ENCODE results near the gene MSX1. TPM values are rescaled to one million over a fixed set of nuclear protein-coding genes. Genes with fewer than 3 reads are reported as not detected.

MSX1 gene
- total and polyA plus RNA-seq, 2 of the 8 experiments (the other 6 are each of a cell fraction or from before 2014, with no cell fraction given), result 0.47 TPM; not detected in 1

DNA sequence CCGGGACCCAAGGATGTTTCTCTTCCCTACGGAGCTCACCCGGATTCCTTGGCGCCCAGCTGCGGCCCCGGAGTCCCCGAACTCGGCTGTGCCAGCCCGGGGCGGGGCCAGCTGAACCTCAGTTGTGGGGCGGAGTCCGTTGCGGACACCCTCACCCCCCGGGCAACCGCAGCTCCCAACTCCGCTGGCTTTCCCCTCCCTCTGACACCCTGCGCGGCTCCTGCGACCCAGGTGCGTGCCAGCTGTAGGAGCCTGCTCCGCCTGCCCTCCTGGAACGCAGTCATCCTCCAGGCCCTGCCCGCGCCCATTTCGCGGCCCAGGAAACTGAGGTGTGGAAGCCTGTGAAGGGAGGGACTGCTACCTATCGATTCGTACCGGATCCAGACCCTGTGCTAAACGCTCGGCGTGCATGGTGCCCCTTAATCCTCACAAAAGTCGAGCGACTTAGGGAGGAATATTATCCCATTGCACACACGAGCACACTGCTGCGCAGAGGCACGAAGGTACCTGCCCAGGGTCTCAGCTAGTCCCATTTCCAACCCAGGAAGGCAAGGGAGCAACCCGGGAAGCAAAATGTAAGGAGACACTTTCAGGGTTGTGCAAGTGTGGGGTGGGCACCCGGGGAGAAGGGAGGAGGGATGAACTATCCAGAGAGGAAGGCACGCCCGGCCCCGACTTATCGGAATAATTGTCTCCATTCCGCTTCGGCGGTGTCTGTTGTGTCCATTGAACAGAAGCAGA lies 12.3 kb downstream of the MSX1 start:
- H3K36me3 ChIP-seq (ENCODE audit: control insufficient read depth in 2 of 4, insufficient read depth in 4 of 4, low read length in 3 of 4), result no peaks in the 10 kb centered on the region; a peak in 1 of 8 replicates
- H3K23me2 ChIP-seq (ENCODE audit: low read depth, low read length), result peaks cover 4% of the 10 kb centered on the region; the same call in 1 of the 2 replicates
- ChIA-PET POLR2A (ENCODE audit: partially characterized antibody) (interaction anchor here (0.8 to 1.9 kb wide), 3 partner anchors 7 to 14 kb away, joined by 3 to 8 read pairs (median 3); no protein-coding TSS in a partner anchor), CTCF (ENCODE audit: partially characterized antibody) (interaction anchor here (0.7 to 2.6 kb wide), 8 partner anchors 9 to 202 kb away, joined by 4 to 9 read pairs (median 5); no protein-coding TSS in a partner anchor)
- H4K91ac ChIP-seq (replicated peaks; ENCODE audit: insufficient read length, low read length), result no peak overlapping the region
- no peak overlapping the region for H2BK15ac ChIP-seq (ENCODE audit: low read length)
- no peak overlapping the region for H2BK120ac ChIP-seq (replicated peaks; ENCODE audit: low read depth, low read length)
- no peak overlapping the region for H3K4ac ChIP-seq (replicated peaks; ENCODE audit: insufficient read length, low read depth, low read length)
- no peak overlapping the region for H3K18ac ChIP-seq (ENCODE audit: extremely low read depth, low read length)
- 9% methylated on average over 44 of the region's 46 CpGs; no CpG with 5 or more reads in 1 of the 2 experiments for WGBS, 2 experiments (ENCODE audit: extremely low coverage in 1 of 2, insufficient coverage in 1 of 2, insufficient read length in 1 of 2, insufficient replicate concordance in 2 of 2, low coverage in 1 of 2, low lambda C conversion rate in 2 of 2, missing lambda C conversion rate in 1 of 2)
- no peak overlapping the region for H2AFZ ChIP-seq (ENCODE audit: low read length)
- peaks cover 84 to 96% (median 94%) of the 10 kb centered on the region in 4 experiments for H3K27me3 ChIP-seq (replicated peaks in 1 of 4; ENCODE audit: control insufficient read depth in 3 of 4, extremely low read depth in 1 of 4, insufficient read depth in 3 of 4, low read length in 3 of 4)
- H2BK5ac ChIP-seq (ENCODE audit: low read depth, low read length), result no peak overlapping the region
- H3K9ac ChIP-seq (replicated peaks in 1 of 4; ENCODE audit: extremely low read depth in 1 of 4, low read depth in 3 of 4, low read length in 3 of 4), result no peak overlapping the region
- H3K4me2 ChIP-seq (ENCODE audit: insufficient read depth in 1 of 2, low read depth in 2 of 2, low read length in 2 of 2), result peak overlapping the region; percentile 33 to 62
- no peak overlapping the region for H3K14ac ChIP-seq (ENCODE audit: insufficient read length)
- 0 out of 2 replicates have a peak overlapping the region, but pooled peaks have one; percentile 12 for H2BK12ac ChIP-seq (ENCODE audit: low read depth, low read length)
- no peak overlapping the region; the same call in 1 of the 2 replicates for H4K8ac ChIP-seq (ENCODE audit: extremely low read depth, insufficient read depth, low read length)
- H2BK20ac ChIP-seq (ENCODE audit: low read length), result no peak overlapping the region
- H3K56ac ChIP-seq (replicated peaks; ENCODE audit: insufficient read length, low read depth, low read length), result no peak overlapping the region
- H3K9me3 ChIP-seq (ENCODE audit: insufficient read depth in 2 of 2, low read depth in 1 of 2, low read length in 1 of 2), result no peaks in the 10 kb centered on the region
- no peaks in the 10 kb centered on the region for H3K79me1 ChIP-seq (ENCODE audit: low read depth, low read length)
- H3K4me1 ChIP-seq (replicated peaks in 1 of 4; ENCODE audit: control insufficient read depth in 3 of 4, insufficient read depth in 4 of 4, low read length in 3 of 4), result peaks cover 0 to 28% (median 16%) of the 10 kb centered on the region in 4 experiments; a peak in 6 of 7 replicates
- H4K5ac ChIP-seq (ENCODE audit: insufficient read length, low read depth, low read length), result no peak overlapping the region
- H3K23ac ChIP-seq (ENCODE audit: insufficient read length), result no peak overlapping the region
- no peaks in the 10 kb centered on the region for H3K79me2 ChIP-seq (ENCODE audit: control insufficient read depth in 1 of 2, insufficient read depth in 2 of 2, low read length in 2 of 2)
- FAIRE-seq (no peak), DNase-seq (ENCODE audit: low read depth in 1 of 2, low spot score in 2 of 2) (peak in 1 of 2 experiments; percentile 63)
- H3K27ac ChIP-seq (ENCODE audit: low read depth, low read length), result no peak overlapping the region
- H2AK5ac ChIP-seq (ENCODE audit: low read depth, low read length), result no peak overlapping the region
- peaks cover 14 to 48% of the 10 kb centered on the region in 2 experiments for H4K20me1 ChIP-seq (replicated peaks in 1 of 2; ENCODE audit: control insufficient read depth in 1 of 2, insufficient read depth in 2 of 2, low read length in 2 of 2)
- H3K4me3 ChIP-seq (ENCODE audit: extremely low read depth in 1 of 4, insufficient read depth in 2 of 4, low read depth in 3 of 4, low read length in 4 of 4), result peak overlapping the region in 2 of 4 experiments; percentile 10 to 38; a peak in 2 of 8 replicates
- no peak for TF ChIP-seq BACH1 (IDR thresholded peaks at IDR 0.05; ENCODE audit: low read length)
- no peak for TF ChIP-seq RFX5 (IDR thresholded peaks at IDR 0.05; ENCODE audit: borderline replicate concordance, low read depth, low read length)
- TF ChIP-seq EGR1 (IDR thresholded peaks at IDR 0.05; ENCODE audit: borderline replicate concordance, low read depth, low read length), result no peak
- TF ChIP-seq ASH2L (IDR thresholded peaks at IDR 0.05; ENCODE audit: low read length), result no peak
- peak; percentile 95 for TF ChIP-seq EZH2 (IDR thresholded peaks at IDR 0.05; ENCODE audit: low read depth, low read length, severe bottlenecking)
- TF ChIP-seq CHD2 (IDR thresholded peaks at IDR 0.05; ENCODE audit: low read length), result no peak
- TF ChIP-seq EP300 (IDR thresholded peaks at IDR 0.05; ENCODE audit: borderline replicate concordance in 1 of 2, low read depth in 2 of 2, low read length in 2 of 2), result no peak
- TF ChIP-seq CHD1 (IDR thresholded peaks at IDR 0.05; ENCODE audit: low read depth, low read length), result no peak
- TF ChIP-seq RNF2 (IDR thresholded peaks at IDR 0.05; ENCODE audit: borderline replicate concordance, low read depth, low read length, missing control alignments, poor library complexity, severe bottlenecking), result peak; percentile 70
- TF ChIP-seq RAD21 (IDR thresholded peaks at IDR 0.05 in 1 of 2, conservative IDR thresholded peaks at IDR 0.05 in 1 of 2; ENCODE audit: low read depth in 2 of 2, low read length in 2 of 2), result no peak
- no peak for TF ChIP-seq CBX5 (IDR thresholded peaks at IDR 0.05; ENCODE audit: low read depth, low read length)
